Measurements from ENCODE around the gene ROR2.
A peak's percentile ranks its signal among the peaks of the same experiment; 100 is the strongest.

ROR2 gene

GRCh38 chr9:91840882-91841281 is 109.1 kb downstream of the ROR2 start:
- no peak for DNase-seq (ENCODE audit: low spot score)

GRCh38 chr9:91840469-91840868 is 109.6 kb downstream of the ROR2 start:
- DNase-seq (ENCODE audit: low spot score): no peak

DNA sequence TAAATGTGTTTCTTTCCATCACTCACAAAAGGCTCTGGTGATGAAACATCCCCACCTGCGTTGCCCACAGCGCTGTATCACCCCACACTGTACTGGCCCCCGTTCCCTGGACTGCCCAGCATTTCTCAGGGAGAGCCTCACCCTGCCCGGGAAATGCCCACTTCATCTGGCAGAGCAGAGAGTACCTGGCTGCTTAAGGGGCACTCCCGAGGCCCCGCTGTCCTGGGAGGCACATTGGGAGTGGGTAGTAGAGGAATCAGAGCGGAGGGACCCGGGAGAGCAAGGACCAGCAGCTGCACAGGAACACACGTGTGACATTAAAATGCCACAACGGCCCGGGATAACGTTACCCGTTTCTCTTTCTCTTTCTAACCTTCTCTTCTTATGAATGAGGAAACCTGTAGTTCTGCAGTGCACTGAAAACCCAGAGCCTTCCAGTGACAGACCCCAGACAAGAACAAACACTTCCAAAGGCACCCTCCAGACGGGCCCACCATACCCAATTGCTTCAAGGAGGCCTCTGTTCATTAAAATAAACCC is 110.0 kb downstream of the ROR2 start:
- DNase-seq (ENCODE audit: low spot score): no peak

- DNase-seq (ENCODE audit: low spot score): no peak
Measured at GRCh38 chr9:91837981-91838731, 111.9 kb downstream of the ROR2 start.

GRCh38 chr9:91836515-91836914 is 113.5 kb downstream of the ROR2 start:
- no peak for DNase-seq (ENCODE audit: low spot score)

GRCh38 chr9:91835632-91836031 is 114.4 kb downstream of the ROR2 start:
- DNase-seq (ENCODE audit: low spot score): no peak

- no peak for DNase-seq (ENCODE audit: low spot score)
Measured at GRCh38 chr9:91835216-91835615, 114.8 kb downstream of the ROR2 start.

- no peak for DNase-seq (ENCODE audit: low spot score)
Measured at GRCh38 chr9:91834740-91835139, 115.3 kb downstream of the ROR2 start.

- no peak for DNase-seq (ENCODE audit: low spot score)
Measured at GRCh38 chr9:91833878-91834255, 116.2 kb downstream of the ROR2 start.

GRCh38 chr9:91833096-91833877 is 116.7 kb downstream of the ROR2 start:
- no peak for DNase-seq (ENCODE audit: low spot score)

- DNase-seq (ENCODE audit: low spot score): no peak
Measured at GRCh38 chr9:91832322-91832721, 117.7 kb downstream of the ROR2 start.

GRCh38 chr9:91825866-91826265 is 124.2 kb downstream of the ROR2 start:
- DNase-seq (ENCODE audit: low spot score): no peak

DNA sequence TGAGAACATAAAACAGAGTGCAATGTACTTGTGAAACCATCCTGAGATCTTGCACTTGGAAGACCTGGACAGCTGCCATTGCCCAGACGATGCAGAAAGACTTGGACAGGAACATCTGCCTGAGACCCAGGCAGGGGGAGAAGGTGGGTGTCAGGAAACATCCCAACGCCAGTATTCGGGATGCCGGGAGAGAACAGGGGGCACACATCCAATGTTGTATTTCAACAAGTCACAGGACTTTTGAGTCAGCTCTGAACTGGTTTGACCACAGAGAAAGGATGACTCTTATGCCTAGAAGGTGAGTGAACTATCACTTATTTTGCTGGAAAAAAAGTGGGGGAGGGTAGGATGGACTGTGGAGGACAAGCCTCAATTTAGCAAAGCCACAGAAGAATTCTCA is 124.6 kb downstream of the ROR2 start:
- DNase-seq (ENCODE audit: low spot score): no peak

DNA sequence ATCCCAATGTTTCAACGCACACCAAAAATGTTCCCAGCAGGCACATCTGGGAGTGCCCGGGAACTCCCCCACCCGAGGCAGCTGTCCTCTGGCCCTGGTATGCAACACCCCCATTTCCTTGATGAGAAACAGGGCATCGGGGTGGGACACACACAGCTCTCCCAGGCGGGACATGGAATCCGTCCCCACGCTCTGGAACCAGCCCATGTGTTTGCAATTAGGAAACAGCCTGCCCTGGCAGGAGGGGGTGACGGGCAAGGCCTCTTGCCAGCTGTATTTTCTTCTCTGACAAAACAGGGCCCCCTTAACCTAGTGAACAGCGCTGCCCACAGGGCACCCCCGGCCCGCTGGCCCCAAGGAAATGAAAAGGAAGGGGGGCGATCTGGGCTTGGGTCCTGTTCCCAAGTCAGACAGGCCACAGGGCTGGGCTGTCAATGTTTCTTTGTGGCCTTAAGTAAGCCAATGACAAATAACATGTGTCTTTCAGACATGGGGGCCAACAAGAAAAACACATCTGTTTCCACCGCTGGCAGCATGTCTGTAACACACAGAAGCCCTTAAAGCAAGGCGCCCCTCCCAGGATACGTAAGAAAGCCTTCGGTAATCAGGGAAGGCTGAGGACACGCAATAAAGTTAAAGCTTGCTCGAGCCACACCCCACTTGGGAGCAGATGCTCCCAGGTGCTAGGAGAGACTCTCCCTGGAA is 125.3 kb downstream of the ROR2 start:
- no peak for DNase-seq (ENCODE audit: low spot score)

DNA sequence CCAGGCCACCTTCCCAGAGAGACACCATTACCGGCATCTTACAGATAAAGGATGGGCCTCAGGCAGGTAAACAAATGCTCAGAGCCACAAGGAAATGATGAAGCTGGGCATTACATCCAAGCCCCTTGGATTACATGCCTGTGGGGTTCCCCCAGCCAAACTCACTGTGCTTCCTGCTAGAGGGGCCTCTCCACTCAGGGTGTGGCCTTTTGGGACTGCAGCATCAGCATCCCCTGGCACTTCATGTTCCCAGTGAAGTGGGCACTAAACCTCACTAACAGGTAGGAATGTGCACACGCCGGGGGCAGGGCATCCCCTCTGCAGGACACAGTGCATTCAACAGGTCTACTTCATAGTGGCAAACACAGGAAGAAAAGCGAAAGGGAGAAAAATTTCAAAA is 125.9 kb downstream of the ROR2 start:
- no peak for DNase-seq (ENCODE audit: low spot score)

GRCh38 chr9:91820949-91821880 is 128.8 kb downstream of the ROR2 start:
- DNase-seq (ENCODE audit: low spot score): no peak

DNA sequence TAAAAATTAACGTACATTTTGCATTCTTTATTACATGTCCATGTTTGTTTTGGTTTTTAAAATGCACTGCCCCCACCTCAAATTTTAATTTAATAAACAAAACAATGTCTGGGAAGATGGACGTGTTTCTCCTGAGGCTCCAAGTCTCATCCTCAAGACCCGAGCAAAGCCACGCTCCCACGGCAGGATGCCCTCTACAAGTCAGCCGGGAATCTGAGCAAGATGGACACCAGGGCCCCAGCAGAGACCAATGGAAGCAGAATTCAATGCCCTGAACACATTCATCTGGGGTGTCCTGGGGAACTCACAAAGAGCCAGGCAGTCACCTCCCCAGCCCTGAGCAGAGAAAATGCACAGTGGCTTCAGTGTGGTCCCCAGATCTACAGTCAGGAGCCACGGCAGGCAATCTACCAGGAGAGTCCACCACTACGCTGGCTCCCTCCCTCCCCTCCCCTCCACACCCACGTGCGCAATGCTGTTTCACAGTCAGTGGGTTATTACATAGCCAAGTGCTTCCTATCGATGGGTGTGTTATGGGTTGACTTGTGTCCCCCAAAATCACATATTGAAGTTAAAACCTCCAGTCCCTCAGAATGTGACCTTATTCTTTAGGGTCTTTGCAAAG is 129.8 kb downstream of the ROR2 start:
- no peak for DNase-seq (ENCODE audit: low spot score)

DNA sequence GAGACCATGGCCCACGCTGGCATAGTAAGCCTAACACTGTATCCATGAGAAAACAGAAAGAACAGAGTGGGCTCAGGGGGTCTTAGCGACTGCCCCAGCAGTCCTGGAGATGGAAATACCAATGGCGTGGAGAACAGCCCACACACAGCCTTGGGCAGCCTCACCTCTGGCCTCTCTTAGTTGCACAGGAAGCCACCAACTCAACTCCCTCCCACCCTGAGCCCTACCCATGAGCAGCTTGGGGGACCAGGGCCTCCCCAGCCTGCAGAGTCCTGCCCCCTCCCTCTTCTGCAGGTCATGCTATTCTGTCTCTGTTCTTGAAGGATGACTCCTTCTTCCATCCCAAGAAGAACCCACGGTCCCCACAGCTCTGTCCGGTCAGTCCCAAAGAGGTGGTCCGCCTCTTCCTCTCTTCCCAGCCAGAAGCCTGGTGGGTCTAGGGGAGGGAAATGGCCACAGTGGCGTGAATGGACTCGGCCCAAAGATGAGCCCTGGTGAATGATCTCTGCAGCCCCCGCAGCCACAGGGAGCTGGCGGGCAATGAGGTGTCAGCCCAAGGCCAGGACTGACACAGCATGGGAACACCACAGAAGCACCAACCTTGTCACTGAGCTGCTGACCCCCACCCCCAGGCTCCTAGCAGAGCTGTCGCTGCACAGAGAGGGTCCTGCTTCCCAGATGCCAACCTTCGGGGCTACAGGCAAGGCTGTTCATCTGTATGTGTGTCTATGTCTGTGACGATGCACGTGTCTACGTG is 131.2 kb downstream of the ROR2 start:
- DNase-seq (ENCODE audit: low spot score): no peak

DNA sequence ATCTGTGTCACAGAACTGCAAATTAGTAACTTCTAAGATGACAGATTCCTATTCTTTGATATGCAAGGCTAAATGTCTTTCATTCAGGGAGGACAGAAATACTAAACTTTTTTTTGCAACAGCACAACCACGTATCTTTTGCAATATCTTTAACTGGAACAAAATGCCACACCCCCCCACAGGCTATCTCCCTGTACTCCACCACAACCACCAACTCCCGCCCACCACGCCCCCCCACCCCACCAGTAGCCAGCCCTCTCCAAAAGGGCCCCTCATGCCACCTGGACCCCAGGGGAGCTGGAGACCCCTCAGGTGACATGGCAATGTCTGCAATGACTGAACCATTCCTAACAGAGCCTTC is 131.8 kb downstream of the ROR2 start:
- no peak for DNase-seq (ENCODE audit: low spot score)

GRCh38 chr9:91817493-91818224 is 132.4 kb downstream of the ROR2 start:
- DNase-seq (ENCODE audit: low spot score): peak; percentile 19

All from hepatic stellate cell (primary cell).